Keratinocyte (primary cell): ENCODE data around the gene GAA. TPM values are rescaled to one million over a fixed set of nuclear protein-coding genes. Genes with fewer than 3 reads are reported as not detected.
"Not testable (repeated sequence)": the region's sequence is repeated elsewhere in the genome, so short reads cannot be mapped to it uniquely, and the experiment has no call there.

Experiments used
- DNase-seq: peaks from one replicate; pipeline ENCODE4 v3.0.0-alpha.2; 2011; ENCODE audit warnings: low read depth, missing footprints, low spot score
- FAIRE-seq: peaks from 2 replicates; lab custom pipeline; 2011; peaks lifted over from hg19 to GRCh38; lab: Jason Lieb, UNC
- H2AFZ ChIP-seq: 2 replicates; pipeline ENCODE4 v1.6.0; 2012; ENCODE audit warnings: low read length, control low read depth, inconsistent platforms; ENCODE audit not compliant: control insufficient read depth
- H3K27ac ChIP-seq: 2 replicates; pipeline ENCODE4 v1.5.1; 2011; ENCODE audit warnings: low read length; ENCODE audit not compliant: control insufficient read depth, insufficient read depth
- H3K27me3 ChIP-seq: 3 replicates; pipeline ENCODE4 v1.6.0; 2011; ENCODE audit warnings: low read length; ENCODE audit not compliant: control insufficient read depth, insufficient read depth; ENCODE audit errors: extremely low read depth
- H3K36me3 ChIP-seq, 2 experiments: 2 replicates in 1 of 2; 3 replicates in 1 of 2; pipeline ENCODE4 v1.5.1; 2011; ENCODE audit warnings: low read length in 2 of 2, mild to moderate bottlenecking in 1 of 2; ENCODE audit not compliant: control insufficient read depth in 2 of 2, insufficient read depth in 2 of 2; ENCODE audit errors: extremely low read depth in 1 of 2
- H3K4me1 ChIP-seq: 3 replicates; pipeline ENCODE4 v1.5.1; 2011; ENCODE audit warnings: low read length; ENCODE audit not compliant: control insufficient read depth, insufficient read depth; ENCODE audit errors: extremely low read depth
- H3K4me2 ChIP-seq: 3 replicates; pipeline ENCODE4 v1.6.0; 2011; ENCODE audit warnings: low read depth, low read length; ENCODE audit not compliant: control insufficient read depth, insufficient read depth; ENCODE audit errors: extremely low read depth
- H3K4me3 ChIP-seq, 3 experiments: fragments of 200-600 bp in 1 of 3; sonication (generic) in 1 of 3; 2 replicates in 2 of 3; 3 replicates in 1 of 3; pipeline ENCODE4 v1.5.1; 2011 to 2016; ENCODE audit warnings: low read length in 3 of 3, mild to moderate bottlenecking in 3 of 3, control low read depth in 2 of 3, inconsistent platforms in 1 of 3, low read depth in 1 of 3, mixed read lengths in 1 of 3, mixed run types in 1 of 3, moderate library complexity in 1 of 3; ENCODE audit not compliant: control insufficient read depth in 2 of 3, insufficient read depth in 2 of 3; ENCODE audit errors: extremely low read depth in 1 of 3
- H3K79me2 ChIP-seq: 2 replicates; pipeline ENCODE4 v1.6.0; 2012; ENCODE audit warnings: low read length; ENCODE audit not compliant: control insufficient read depth, insufficient read depth
- H3K9ac ChIP-seq: 3 replicates; pipeline ENCODE4 v1.6.0; 2011; ENCODE audit warnings: low read length; ENCODE audit not compliant: control insufficient read depth, insufficient read depth; ENCODE audit errors: extremely low read depth
- H3K9me1 ChIP-seq: 3 replicates; pipeline ENCODE4 v1.6.0; 2011; ENCODE audit warnings: low read length; ENCODE audit not compliant: control insufficient read depth, insufficient read depth; ENCODE audit errors: extremely low read depth
- H3K9me3 ChIP-seq: 2 replicates; pipeline ENCODE4 v1.5.1; 2012; ENCODE audit warnings: low read depth, low read length; ENCODE audit not compliant: control insufficient read depth
- H4K20me1 ChIP-seq: 3 replicates; pipeline ENCODE4 v1.6.0; 2011; ENCODE audit warnings: low read length; ENCODE audit not compliant: control insufficient read depth, insufficient read depth; ENCODE audit errors: extremely low read depth
- EZH2 ChIP-seq: IDR thresholded peaks from one replicate; pipeline ENCODE4 v1.6.1; 2012; ENCODE audit warnings: inconsistent platforms, mild to moderate bottlenecking, low read length, moderate library complexity
- dilution Hi-C: fragments of 300-500 bp; cut with MboI; formaldehyde crosslinking; loops from one replicate; pipeline ENCODE4 v1.7.0; 2020; ENCODE audit warnings: low sequenced_read_pairs; ENCODE audit not compliant: extremely low pct_ligation_motif_present
- polyA plus RNA-seq, 5 experiments: library from polyadenylated mRNA; depleted of rRNA in 3 of 5; stranded (reverse) in 3 of 5; stranded (forward) in 1 of 5; unstranded in 1 of 5; fragments of >200 nt; gene quantifications; 1 replicate in 1 of 5; 2 replicates in 3 of 5; 3 replicates in 1 of 5; pipeline versions ENCODE4 v1.2.1 to v1.2.3, GENCODE V29; 2011 to 2012; ENCODE audit warnings: missing spikeins in 2 of 5, low read depth in 1 of 5, low replicate concordance in 1 of 5
- TF ChIP-seq, protein P1 (sequence below), 3 experiments: IDR thresholded peaks in 1 of 3; conservative IDR thresholded peaks in 1 of 3; optimal IDR thresholded peaks in 1 of 3; 2 replicates in 2 of 3; 3 replicates in 1 of 3; pipeline versions ENCODE3 to v1.5.1; 2011; ENCODE audit warnings: low read length in 3 of 3, mild to moderate bottlenecking in 3 of 3, moderate library complexity in 2 of 3, control low read depth in 1 of 3, inconsistent platforms in 1 of 3; ENCODE audit not compliant: insufficient read depth in 2 of 3; ENCODE audit errors: extremely low read depth in 1 of 3

GAA gene
- polyA plus RNA-seq, 1 donor (not counting 4 experiments of a cell fraction or from before 2014, with no cell fraction given), result 3.2 TPM

DNA sequence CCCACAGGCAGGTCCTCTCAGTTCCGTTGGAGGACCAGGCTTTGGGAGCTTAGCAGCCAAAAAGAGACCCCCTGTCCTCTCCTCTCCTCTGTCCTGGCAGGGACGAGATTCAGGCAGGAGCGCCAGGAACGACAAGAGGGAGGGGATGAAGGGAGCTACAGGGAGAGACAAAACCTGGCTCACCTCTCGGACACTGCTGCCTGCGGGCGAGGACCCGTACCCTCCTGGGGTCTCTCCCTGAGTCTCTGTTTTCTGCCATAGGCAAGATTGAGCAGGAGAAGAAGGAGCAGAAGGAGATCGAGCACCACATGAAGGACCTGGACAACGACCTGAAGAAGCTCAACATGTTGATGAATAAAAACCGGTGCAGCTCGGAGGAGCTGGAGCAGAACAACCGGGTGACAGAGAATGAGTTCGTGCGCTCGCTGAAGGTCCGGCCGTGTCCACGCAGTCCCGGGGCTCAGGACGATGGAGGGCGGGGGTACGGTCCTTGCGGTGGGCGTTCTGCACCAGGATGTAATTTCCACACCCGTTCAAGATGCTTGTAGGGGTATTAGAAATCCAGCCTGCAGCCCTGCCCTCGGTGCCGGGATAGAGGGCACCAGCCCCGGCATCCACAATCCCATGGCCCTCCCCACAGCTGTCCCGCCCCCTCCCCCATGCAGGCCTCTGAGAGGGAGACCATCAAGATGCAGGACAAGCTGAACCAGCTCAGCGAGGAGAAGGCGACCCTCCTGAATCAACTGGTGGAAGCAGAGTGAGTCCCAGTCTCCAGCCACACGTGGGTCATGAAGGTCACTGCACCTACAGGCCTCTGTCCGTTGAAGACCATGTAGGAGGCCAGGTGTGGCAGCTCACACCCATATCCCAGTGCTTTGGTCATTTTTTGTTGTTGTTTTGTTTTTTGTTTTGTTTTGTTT lies 13.8 kb upstream of the GAA start:
- Histone ChIP-seq H3K9me3 (no peaks in the 10 kb centered on the region), H3K79me2 (no peaks in the 10 kb centered on the region), H3K9ac (no peak overlapping the region), H2AFZ (no peak overlapping the region), H3K27ac (no peak overlapping the region), H3K4me2 (no peak overlapping the region), H3K9me1 (no peaks in the 10 kb centered on the region), H3K4me3 (no peak overlapping the region), H3K4me1 (no peaks in the 10 kb centered on the region), H3K36me3 (no peaks in the 10 kb centered on the region), H3K27me3 (peaks cover 7% of the 10 kb centered on the region), H4K20me1 (no peaks in the 10 kb centered on the region)
- DNase-seq (no peak), FAIRE-seq (no peak)
- TF ChIP-seq EZH2, result no peak
- TF ChIP-seq, protein P1, sequence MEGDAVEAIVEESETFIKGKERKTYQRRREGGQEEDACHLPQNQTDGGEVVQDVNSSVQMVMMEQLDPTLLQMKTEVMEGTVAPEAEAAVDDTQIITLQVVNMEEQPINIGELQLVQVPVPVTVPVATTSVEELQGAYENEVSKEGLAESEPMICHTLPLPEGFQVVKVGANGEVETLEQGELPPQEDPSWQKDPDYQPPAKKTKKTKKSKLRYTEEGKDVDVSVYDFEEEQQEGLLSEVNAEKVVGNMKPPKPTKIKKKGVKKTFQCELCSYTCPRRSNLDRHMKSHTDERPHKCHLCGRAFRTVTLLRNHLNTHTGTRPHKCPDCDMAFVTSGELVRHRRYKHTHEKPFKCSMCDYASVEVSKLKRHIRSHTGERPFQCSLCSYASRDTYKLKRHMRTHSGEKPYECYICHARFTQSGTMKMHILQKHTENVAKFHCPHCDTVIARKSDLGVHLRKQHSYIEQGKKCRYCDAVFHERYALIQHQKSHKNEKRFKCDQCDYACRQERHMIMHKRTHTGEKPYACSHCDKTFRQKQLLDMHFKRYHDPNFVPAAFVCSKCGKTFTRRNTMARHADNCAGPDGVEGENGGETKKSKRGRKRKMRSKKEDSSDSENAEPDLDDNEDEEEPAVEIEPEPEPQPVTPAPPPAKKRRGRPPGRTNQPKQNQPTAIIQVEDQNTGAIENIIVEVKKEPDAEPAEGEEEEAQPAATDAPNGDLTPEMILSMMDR (optimal IDR thresholded peaks at IDR 0.05 in 1 of 3, IDR thresholded peaks at IDR 0.05 in 1 of 3, conservative IDR thresholded peaks at IDR 0.05 in 1 of 3; ENCODE audit: extremely low read depth in 1 of 3, insufficient read depth in 2 of 3, low read length in 3 of 3), result no peak
- dilution Hi-C loops, result no loop called here

DNA sequence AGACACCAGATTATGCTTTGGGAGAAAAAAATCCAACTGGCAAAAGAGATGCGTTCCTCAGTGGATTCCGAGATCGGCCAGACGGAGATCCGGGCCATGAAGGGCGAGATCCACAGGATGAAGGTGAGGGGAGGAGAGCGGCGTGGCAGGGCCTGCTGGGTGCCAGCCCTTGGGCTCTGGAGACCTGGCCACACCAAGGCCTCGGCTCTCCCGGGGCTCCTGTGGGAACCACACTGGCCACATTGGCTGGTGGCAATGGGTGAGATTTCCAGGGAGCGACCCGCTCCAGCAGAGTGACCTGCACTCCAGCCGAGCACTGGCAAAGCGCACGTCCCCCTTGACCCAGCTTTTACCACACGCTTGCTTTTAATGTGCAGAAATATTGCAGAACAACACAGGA lies 11.6 kb upstream of the GAA start:
- no peaks in the 10 kb centered on the region for H3K36me3 ChIP-seq
- no peak overlapping the region for H3K27ac ChIP-seq
- H3K79me2 ChIP-seq, result no peaks in the 10 kb centered on the region
- DNase-seq, result no peak
- no peaks in the 10 kb centered on the region for H3K4me1 ChIP-seq
- H2AFZ ChIP-seq, result no peak overlapping the region
- H3K9me1 ChIP-seq, result no peaks in the 10 kb centered on the region
- no peak for TF ChIP-seq EZH2
- TF ChIP-seq, protein P1 (optimal IDR thresholded peaks at IDR 0.05 in 1 of 3, IDR thresholded peaks at IDR 0.05 in 1 of 3, conservative IDR thresholded peaks at IDR 0.05 in 1 of 3; ENCODE audit: extremely low read depth in 1 of 3, insufficient read depth in 2 of 3, low read length in 3 of 3), result no peak
- H3K27me3 ChIP-seq, result peaks cover 1% of the 10 kb centered on the region
- H3K4me3 ChIP-seq, result no peak overlapping the region
- FAIRE-seq, result no peak
- no peak overlapping the region for H3K4me2 ChIP-seq
- no peak overlapping the region for H3K9ac ChIP-seq
- dilution Hi-C loops, result no loop called here
- H3K9me3 ChIP-seq, result no peaks in the 10 kb centered on the region
- no peaks in the 10 kb centered on the region for H4K20me1 ChIP-seq

DNA sequence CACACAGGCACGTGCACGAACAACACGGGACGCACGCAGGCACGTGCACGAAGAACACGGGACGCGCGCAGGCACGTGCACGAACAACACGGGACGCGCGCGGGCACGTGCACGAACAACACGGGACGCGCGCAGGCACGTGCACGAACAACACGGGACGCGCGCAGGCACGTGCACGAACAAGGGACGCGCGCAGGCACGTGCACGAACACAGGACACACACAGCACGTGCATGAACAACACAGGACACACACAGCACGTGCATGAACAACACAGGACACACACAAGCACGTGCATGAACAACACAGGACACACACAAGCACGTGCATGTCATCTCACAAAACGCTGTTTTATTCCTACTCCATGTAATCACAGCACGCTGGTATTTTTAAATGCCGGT lies 11.2 kb upstream of the GAA start:
- H3K9me3 ChIP-seq, H3K4me3 ChIP-seq, FAIRE-seq, H4K20me1 ChIP-seq, H3K9ac ChIP-seq, H3K27me3 ChIP-seq, H3K4me2 ChIP-seq, H2AFZ ChIP-seq, DNase-seq, H3K4me1 ChIP-seq, H3K36me3 ChIP-seq, H3K79me2 ChIP-seq, H3K9me1 ChIP-seq, dilution Hi-C loops, H3K27ac ChIP-seq: not testable (repeated sequence)
